Type B pancreatic cell (in vitro differentiated cells): Measurements from ENCODE around the gene PRKAR1A. TPM values are rescaled to one million over a fixed set of nuclear protein-coding genes. Genes with fewer than 3 reads are reported as not detected.

Experiments
- DNase-seq: peaks from one replicate; pipeline ENCODE4 v3.0.0; 2021; ENCODE audit warnings: mixed read lengths; ENCODE audit not compliant: unreplicated experiment; ENCODE audit errors: extremely low spot score
- H3K27ac Mint-ChIP-seq: 2 replicates; pipeline ENCODE4 v1.8.0; 2021; ENCODE audit warnings: mild to moderate bottlenecking, mixed read lengths
- H3K27me3 Mint-ChIP-seq: 2 replicates; pipeline ENCODE4 v1.8.0; 2021; ENCODE audit warnings: mixed read lengths
- H3K36me3 Mint-ChIP-seq: 2 replicates; pipeline ENCODE4 v1.8.0; 2021; ENCODE audit warnings: mixed read lengths
- H3K4me1 Mint-ChIP-seq: one replicate; pipeline ENCODE4 v1.8.0; 2021; ENCODE audit warnings: mixed read lengths; ENCODE audit not compliant: unreplicated experiment
- H3K4me3 Mint-ChIP-seq: 2 replicates; pipeline ENCODE4 v1.8.0; 2021; ENCODE audit warnings: mild to moderate bottlenecking, mixed read lengths
- H3K9me3 Mint-ChIP-seq: 2 replicates; pipeline ENCODE4 v1.8.0; 2021; ENCODE audit warnings: mixed read lengths
- CTCF ChIP-seq: fragments of 200-600 bp; sonication (generic); conservative IDR thresholded peaks from 2 replicates; pipeline ENCODE4 v1.5.0; 2021; ENCODE audit warnings: antibody characterized with exemption, mild to moderate bottlenecking
- total RNA-seq: library from RNA; stranded (reverse); gene quantifications from 2 replicates; pipeline ENCODE4 v1.2.1, GENCODE V29; 2021; ENCODE audit warnings: low replicate concordance

The PRKAR1A gene
- total RNA-seq, 1 donor from 2014 or later, result 263 TPM

GRCh38 chr17:68495081-68495480 is 17.1 kb upstream of the PRKAR1A start:
- H3K4me1 Mint-ChIP-seq, result peaks cover 10% of the 10 kb centered on the region
- no peak overlapping the region for H3K27ac Mint-ChIP-seq

DNA sequence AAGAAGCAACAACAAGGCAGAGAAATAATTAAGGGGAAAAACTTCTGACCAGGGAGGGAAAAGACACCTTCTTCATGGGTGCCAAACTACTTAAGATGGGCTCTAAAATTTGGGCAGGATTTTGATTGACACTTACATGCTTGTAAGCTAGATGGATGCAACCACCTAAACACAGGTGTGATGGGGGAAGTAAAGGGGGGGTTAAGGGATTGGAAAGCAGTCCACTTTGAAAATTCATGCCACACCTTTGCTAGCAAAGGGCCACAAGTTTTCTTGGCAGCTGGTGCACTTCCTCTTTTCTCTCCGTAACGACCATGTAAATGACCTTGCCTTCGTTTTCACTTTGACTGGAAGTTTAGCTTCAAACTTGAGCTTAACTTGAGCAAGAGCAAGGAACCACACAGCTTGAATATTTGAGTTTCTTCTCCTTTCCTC is 14.3 kb upstream of the PRKAR1A start:
- TF ChIP-seq CTCF, result no peak
- Mint-ChIP-seq H3K36me3 (no peaks in the 10 kb centered on the region), H3K4me3 (no peak overlapping the region), H3K9me3 (no peaks in the 10 kb centered on the region), H3K27me3 (peaks cover 19% of the 10 kb centered on the region), H3K27ac (no peak overlapping the region), H3K4me1 (no peaks in the 10 kb centered on the region)
- DNase-seq, result no peak

More at GRCh38 chr17:68495081-68495480, 17.1 kb upstream of the PRKAR1A start:
- no peak for DNase-seq
- H3K27me3 Mint-ChIP-seq, result peaks cover 9% of the 10 kb centered on the region
- TF ChIP-seq CTCF, result no peak
- peaks cover 13% of the 10 kb centered on the region for H3K9me3 Mint-ChIP-seq
- no peak overlapping the region for H3K4me3 Mint-ChIP-seq
- H3K36me3 Mint-ChIP-seq, result no peaks in the 10 kb centered on the region

- no peak overlapping the region for H3K4me3 Mint-ChIP-seq
- DNase-seq, result no peak
- H3K36me3 Mint-ChIP-seq, result no peaks in the 10 kb centered on the region
- TF ChIP-seq CTCF, result no peak
- H3K27me3 Mint-ChIP-seq, result peaks cover 19% of the 10 kb centered on the region
- H3K27ac Mint-ChIP-seq, result no peak overlapping the region
- H3K9me3 Mint-ChIP-seq, result no peaks in the 10 kb centered on the region
- no peaks in the 10 kb centered on the region for H3K4me1 Mint-ChIP-seq
Observed at GRCh38 chr17:68498479-68499326, 13.5 kb upstream of the PRKAR1A start.

DNA sequence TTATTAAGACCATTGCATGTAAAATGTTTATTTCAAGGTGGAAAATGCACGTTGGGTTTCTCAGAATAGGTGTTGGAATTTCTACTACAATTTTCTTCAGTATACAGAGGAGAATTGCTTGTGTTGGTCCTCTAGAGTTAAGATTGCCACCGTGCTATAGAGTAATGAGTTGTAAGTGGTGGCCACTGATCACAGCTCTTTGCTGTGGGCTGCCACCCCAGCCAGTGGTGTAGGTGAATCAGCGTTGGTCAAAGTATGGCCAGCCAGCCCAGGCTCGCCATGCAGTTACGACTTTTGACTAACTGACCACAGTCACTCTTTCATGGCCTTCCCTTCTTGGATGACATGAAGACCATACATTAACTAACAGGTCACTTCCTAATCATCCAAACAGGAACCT is 12.6 kb upstream of the PRKAR1A start:
- H3K9me3 Mint-ChIP-seq, result no peaks in the 10 kb centered on the region
- no peaks in the 10 kb centered on the region for H3K36me3 Mint-ChIP-seq
- H3K27me3 Mint-ChIP-seq, result peaks cover 19% of the 10 kb centered on the region
- H3K4me3 Mint-ChIP-seq, result no peak overlapping the region
- no peak for TF ChIP-seq CTCF
- H3K27ac Mint-ChIP-seq, result no peak overlapping the region
- no peak for DNase-seq
- H3K4me1 Mint-ChIP-seq, result no peaks in the 10 kb centered on the region

GRCh38 chr17:68501074-68501473 is 11.2 kb upstream of the PRKAR1A start:
- DNase-seq, result no peak
- no peak for TF ChIP-seq CTCF
- no peak overlapping the region for H3K4me3 Mint-ChIP-seq
- no peaks in the 10 kb centered on the region for H3K4me1 Mint-ChIP-seq
- H3K36me3 Mint-ChIP-seq, result no peaks in the 10 kb centered on the region
- no peak overlapping the region for H3K27ac Mint-ChIP-seq
- H3K9me3 Mint-ChIP-seq, result no peaks in the 10 kb centered on the region
- peaks cover 19% of the 10 kb centered on the region for H3K27me3 Mint-ChIP-seq
